GM12892 (cell line): ENCODE measurements around the gene RAN.

Experiments
- POLR2A ChIP-seq: IDR thresholded peaks from 2 replicates; pipeline ENCODE4 v1.6.1; 2011; ENCODE audit warnings: low read depth, low read length, control low read depth
- POLR2AphosphoS5 ChIP-seq: IDR thresholded peaks from 2 replicates; pipeline ENCODE4 v1.6.1; 2011; ENCODE audit warnings: low read depth, low read length, control low read depth

DNA sequence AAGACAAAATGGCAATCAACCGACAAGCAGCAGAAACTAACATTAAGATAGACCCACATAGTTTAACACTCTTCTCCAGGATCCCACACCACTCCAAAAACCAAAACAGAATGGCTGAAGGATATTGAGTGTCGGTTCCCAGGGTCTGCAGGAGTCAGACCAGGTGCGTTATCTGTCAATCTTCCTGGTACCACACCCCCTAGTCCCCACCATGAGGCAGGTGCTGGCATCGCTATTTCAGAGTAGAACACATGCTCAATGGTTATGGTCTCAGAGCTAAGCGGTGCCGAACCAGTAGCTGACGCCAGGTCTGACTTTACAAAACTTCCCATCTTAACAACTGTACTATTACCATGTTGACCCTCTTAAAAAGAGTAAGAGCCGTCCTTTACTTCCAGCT is 43.0 kb upstream of the RAN start:
- TF ChIP-seq POLR2AphosphoS5: no peak
- no peak for TF ChIP-seq POLR2A
